ES-I3 (cell line): ENCODE measurements around the gene TAMM41.

ENCODE experiments used
- H3K36me3 ChIP-seq: 2 replicates; pipeline ENCODE4 v1.6.1; 2013; ENCODE audit warnings: mild to moderate bottlenecking, low read length, control low read depth, moderate library complexity; ENCODE audit not compliant: insufficient read depth
- H3K4me1 ChIP-seq: 2 replicates; pipeline ENCODE4 v1.6.1; 2013; ENCODE audit warnings: mild to moderate bottlenecking, control low read depth, low read length; ENCODE audit not compliant: insufficient read depth
- H3K9ac ChIP-seq: 2 replicates; pipeline ENCODE4 v1.6.1; 2013; ENCODE audit warnings: low read depth, mild to moderate bottlenecking, low read length, moderate library complexity
- H3K9me3 ChIP-seq: 2 replicates; pipeline ENCODE4 v1.6.1; 2013; ENCODE audit warnings: mild to moderate bottlenecking, low read length, moderate library complexity; ENCODE audit not compliant: control insufficient read depth, insufficient read depth

The TAMM41 gene

GRCh38 chr3:11829416-11829815 is 17.3 kb downstream of the TAMM41 start:
- Histone ChIP-seq H3K36me3 (peaks cover 12% of the 10 kb centered on the region), H3K4me1 (no peaks in the 10 kb centered on the region), H3K9me3 (no peaks in the 10 kb centered on the region), H3K9ac (no peak overlapping the region)

- Histone ChIP-seq H3K9me3 (no peaks in the 10 kb centered on the region), H3K36me3 (peaks cover 14% of the 10 kb centered on the region), H3K9ac (no peak overlapping the region), H3K4me1 (no peaks in the 10 kb centered on the region)
Measured at GRCh38 chr3:11826628-11827265, 19.9 kb downstream of the TAMM41 start.

DNA sequence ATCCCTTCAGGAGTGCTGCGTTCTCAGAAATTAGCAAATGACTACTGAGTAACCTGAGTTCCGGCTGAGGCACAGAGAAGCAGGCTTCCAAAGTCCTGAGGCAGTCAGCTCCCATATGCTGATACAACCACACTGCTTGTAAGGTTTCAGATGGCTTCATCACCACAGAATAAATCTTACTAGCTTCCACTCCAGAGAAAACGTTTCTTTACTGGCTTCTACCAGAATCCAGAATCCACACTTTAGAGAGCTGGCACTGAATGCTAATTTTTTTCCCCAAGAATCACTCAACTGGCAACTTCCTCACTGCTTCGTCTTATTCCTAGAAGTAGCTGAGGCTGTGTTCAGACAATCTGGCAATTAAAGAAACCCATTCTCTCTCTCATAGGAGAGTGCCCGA is 21.4 kb downstream of the TAMM41 start:
- H3K9ac ChIP-seq: no peak overlapping the region
- no peaks in the 10 kb centered on the region for H3K9me3 ChIP-seq
- H3K4me1 ChIP-seq: no peaks in the 10 kb centered on the region
- H3K36me3 ChIP-seq: peaks cover 14% of the 10 kb centered on the region

DNA sequence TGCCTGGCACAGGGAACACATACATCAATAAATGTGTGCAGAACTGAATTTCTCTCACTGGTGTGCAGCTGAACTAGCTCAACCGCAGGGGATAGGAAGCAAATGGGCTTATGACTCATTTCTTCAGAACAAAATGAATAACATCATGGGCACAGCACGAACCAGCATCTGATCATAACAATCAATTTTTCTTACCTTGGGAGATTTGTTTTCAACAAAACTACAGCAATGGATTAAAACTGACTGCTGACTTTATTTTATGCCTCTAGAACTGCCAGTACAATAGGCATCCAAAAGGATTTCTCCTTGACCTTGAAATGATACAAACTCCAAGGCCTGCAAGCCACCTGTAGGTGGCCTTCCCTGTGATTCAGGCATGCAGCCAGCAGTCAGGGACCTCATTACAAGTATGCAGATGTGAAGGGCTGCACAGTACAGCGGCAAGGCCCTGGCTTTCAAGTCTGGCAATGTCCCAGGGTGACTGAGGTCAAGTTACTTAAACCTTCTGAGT is 26.1 kb downstream of the TAMM41 start:
- Histone ChIP-seq H3K36me3 (peaks cover 8% of the 10 kb centered on the region; the same call in 1 of the 2 replicates), H3K4me1 (no peaks in the 10 kb centered on the region), H3K9ac (no peak overlapping the region), H3K9me3 (no peaks in the 10 kb centered on the region)

DNA sequence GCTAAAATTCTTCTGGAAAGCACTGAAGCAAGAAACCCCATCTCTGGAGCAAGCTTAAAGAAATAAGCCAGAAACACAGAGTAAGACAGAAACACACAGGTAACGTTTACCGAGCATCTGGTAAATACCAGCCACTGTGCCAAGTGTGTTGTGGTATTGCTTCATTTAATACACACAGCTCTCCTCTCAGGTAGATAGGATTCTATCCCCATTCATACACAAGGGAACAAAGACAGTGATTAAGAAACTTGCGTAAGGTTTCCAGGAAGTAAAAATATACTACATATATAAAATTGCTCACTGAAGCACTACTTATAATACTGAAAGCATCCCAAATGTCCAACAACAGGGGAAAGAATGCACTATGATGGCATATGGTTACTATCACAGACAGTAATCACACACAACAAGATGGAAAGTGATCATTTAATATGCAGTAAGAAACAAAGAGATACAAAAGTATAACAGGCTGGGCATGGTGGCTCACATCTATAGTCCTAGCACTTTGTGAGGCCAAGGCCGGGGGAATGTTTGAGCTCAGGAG is 27.5 kb downstream of the TAMM41 start:
- Histone ChIP-seq H3K4me1 (no peaks in the 10 kb centered on the region), H3K36me3 (peaks cover 8% of the 10 kb centered on the region; the same call in 1 of the 2 replicates), H3K9me3 (no peaks in the 10 kb centered on the region), H3K9ac (no peak overlapping the region)

DNA sequence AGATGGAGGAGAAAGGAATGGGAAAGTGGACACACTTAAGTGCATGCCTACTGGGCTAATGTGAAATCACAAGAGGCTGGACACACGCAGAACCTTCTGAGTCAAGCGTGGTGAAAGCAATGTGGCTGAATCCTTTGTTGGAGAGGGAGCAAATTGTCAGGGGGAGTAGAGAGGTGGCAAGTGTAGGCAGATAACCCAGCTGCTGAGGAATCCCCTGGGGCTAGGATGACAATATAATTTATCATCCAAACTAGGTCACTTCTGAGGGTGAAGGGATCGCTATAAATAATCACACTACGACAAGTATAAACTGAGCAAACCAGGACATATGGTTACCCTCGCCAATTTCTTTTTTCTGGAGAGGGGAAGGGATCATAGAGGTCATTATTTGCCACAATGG is 28.7 kb downstream of the TAMM41 start:
- Histone ChIP-seq H3K9me3 (no peaks in the 10 kb centered on the region), H3K36me3 (peaks cover 8% of the 10 kb centered on the region; the same call in 1 of the 2 replicates), H3K9ac (no peak overlapping the region), H3K4me1 (no peaks in the 10 kb centered on the region)

GRCh38 chr3:11815111-11815510 is 31.6 kb downstream of the TAMM41 start:
- Histone ChIP-seq H3K9me3 (no peaks in the 10 kb centered on the region), H3K4me1 (no peaks in the 10 kb centered on the region), H3K36me3 (peaks cover 6% of the 10 kb centered on the region; the same call in 1 of the 2 replicates), H3K9ac (no peak overlapping the region)

DNA sequence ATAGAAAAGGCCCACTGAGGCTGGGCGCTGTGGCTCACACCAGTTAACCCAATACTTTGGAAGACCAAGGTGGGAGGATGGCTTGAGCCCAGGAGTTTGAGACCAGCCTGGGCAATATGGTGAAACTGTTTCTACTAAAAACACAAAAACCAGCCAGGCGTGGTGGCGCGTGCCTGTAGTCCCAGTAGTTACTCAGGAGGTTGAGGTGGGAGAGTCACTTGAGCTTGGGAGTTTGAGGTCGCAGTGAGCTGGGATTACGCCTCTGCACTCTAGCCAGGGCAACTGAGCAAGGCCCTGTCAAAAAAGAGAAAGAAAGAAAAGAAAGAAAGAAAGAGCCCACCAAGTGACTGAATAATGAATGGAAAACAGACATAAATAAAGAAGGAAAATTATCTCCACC is 32.0 kb downstream of the TAMM41 start:
- Histone ChIP-seq H3K9ac (no peak overlapping the region), H3K36me3 (peaks cover 6% of the 10 kb centered on the region; the same call in 1 of the 2 replicates), H3K4me1 (no peaks in the 10 kb centered on the region), H3K9me3 (no peaks in the 10 kb centered on the region)

DNA sequence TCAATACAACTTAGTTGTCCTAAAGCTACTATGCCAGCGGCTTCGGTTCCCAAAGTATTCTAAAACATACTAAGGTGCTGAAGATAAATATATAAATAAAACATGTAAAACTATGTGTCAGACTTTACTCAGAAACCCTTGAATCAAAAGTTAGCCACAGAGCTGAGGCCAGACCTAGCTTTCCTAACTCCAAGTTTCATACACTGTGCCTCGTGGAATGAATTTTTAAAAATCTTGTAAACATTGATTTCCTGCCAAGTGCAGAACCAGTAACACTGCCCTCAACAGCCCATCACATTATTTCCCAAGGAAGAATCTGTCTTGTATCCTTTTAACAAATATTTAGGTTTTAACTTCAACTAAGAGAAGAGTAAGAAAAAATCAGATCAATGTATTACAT is 36.4 kb downstream of the TAMM41 start:
- no peak overlapping the region for H3K9ac ChIP-seq
- no peaks in the 10 kb centered on the region for H3K4me1 ChIP-seq
- peaks cover 19% of the 10 kb centered on the region for H3K36me3 ChIP-seq
- H3K9me3 ChIP-seq: no peaks in the 10 kb centered on the region

DNA sequence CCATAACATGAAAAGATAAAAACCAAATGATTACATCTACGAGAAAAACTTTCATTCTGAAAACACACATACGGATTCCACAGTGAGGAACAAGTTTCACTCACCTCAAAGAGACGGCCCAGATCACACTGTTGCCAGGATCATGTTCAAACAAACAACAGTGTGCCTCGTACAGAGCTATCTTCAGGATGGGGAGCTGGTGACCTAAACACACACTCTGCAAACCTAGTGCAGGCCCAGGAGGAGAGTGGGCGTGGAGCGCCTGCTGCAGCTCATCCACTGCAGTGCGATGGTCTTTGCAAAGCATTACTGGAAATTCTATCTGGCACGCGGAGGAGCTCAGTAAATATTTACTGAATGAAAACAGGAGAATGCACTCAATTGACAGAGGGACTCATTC is 38.5 kb downstream of the TAMM41 start:
- no peaks in the 10 kb centered on the region for H3K9me3 ChIP-seq
- no peak overlapping the region for H3K9ac ChIP-seq
- H3K36me3 ChIP-seq: peaks cover 19% of the 10 kb centered on the region
- no peaks in the 10 kb centered on the region for H3K4me1 ChIP-seq

- Histone ChIP-seq H3K36me3 (peaks cover 19% of the 10 kb centered on the region), H3K9ac (no peak overlapping the region), H3K4me1 (no peaks in the 10 kb centered on the region), H3K9me3 (no peaks in the 10 kb centered on the region)
Measured at GRCh38 chr3:11807686-11808085, 39.0 kb downstream of the TAMM41 start.

DNA sequence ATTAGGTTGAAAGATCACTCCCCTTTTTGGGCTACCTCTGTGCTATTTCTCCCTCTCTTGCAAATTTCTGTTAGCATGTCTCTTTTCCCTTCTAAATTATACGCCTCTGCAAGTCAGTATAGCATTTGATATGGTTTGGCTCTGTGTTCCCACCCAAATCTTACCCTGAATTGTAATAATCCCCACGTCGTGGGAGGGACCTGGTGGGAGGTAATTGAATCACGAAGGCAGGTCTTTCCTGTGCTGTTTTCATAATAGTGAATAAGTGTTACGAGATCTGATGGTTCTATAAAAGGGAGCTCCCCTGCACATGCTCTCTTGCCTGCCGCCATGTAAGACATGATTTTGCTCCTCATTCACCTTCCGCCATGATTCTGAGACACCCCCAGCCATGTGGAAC is 41.0 kb downstream of the TAMM41 start:
- Histone ChIP-seq H3K9me3 (no peaks in the 10 kb centered on the region), H3K9ac (no peak overlapping the region), H3K36me3 (peaks cover 24% of the 10 kb centered on the region), H3K4me1 (no peaks in the 10 kb centered on the region)

DNA sequence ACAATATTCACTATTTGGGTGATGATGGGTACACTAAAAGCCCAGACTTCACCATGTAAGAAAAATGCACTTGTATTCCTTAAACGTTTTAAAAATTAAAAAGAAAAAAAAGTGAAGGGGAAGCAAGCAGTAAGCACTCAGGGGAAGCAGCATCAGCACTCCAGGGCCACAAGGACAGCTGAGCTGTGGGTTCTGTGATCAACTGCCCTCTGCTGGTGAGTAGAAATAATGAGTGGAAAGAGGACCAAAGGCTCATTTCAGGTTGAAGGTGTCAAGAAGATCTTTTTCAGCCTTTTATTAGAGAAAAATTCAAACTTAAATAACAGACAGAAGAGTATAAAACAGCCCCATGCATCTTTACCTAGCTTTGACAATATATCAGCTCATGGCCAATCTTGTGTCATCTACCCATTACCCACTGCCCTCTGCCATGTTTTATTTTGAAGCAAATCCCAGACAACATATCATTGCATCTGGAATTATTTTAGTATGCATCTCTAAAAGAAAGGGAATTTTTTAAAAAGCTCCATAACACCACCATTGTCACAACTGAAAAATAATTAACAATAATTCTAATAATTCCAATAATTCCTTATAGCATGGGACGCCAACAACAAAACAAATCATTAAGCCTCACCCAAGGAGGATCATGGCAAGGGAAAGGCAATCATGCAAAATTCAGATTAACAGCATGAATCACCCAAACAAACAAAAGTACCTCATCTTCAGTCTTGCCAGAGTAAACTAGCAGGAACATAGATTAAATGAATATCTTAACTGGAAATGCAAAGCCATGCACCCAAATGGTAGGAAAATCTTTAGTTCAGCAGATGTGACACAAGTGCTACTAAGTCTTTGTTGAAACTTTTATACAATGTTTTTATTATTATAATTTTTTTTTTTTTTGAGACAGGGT is 42.5 kb downstream of the TAMM41 start:
- no peaks in the 10 kb centered on the region for H3K9me3 ChIP-seq
- H3K4me1 ChIP-seq: no peaks in the 10 kb centered on the region
- H3K36me3 ChIP-seq: peaks cover 24% of the 10 kb centered on the region
- H3K9ac ChIP-seq: no peak overlapping the region

- H3K9me3 ChIP-seq: no peaks in the 10 kb centered on the region
- H3K9ac ChIP-seq: no peak overlapping the region
- peaks cover 13% of the 10 kb centered on the region; the same call in 1 of the 2 replicates for H3K4me1 ChIP-seq
- H3K36me3 ChIP-seq: peaks cover 4% of the 10 kb centered on the region; the same call in 1 of the 2 replicates
Measured at GRCh38 chr3:11799791-11800190, 46.9 kb downstream of the TAMM41 start.
